Liver (tissue), 9 donors: ENCODE measurements around the gene GNB5. TPM values are rescaled to one million over a fixed set of nuclear protein-coding genes. Genes with fewer than 3 reads are reported as not detected.

Source experiments
- DNase-seq: peaks from one replicate; pipeline ENCODE4 v3.0.0-alpha.2; 2017; ENCODE audit warnings: low spot score
- H3K27ac ChIP-seq, 2 donors: one replicate each; pipeline ENCODE4 v1.7.0; 2013; ENCODE audit warnings: inconsistent platforms in 2 of 2, low read length in 2 of 2, control low read depth in 1 of 2, low read depth in 1 of 2, mild to moderate bottlenecking in 1 of 2
- H3K27me3 ChIP-seq, 4 donors: one replicate each; pipeline versions ENCODE4 v1.6.1 to v1.7.0; 2013; ENCODE audit warnings: low read length in 3 of 4, inconsistent platforms in 1 of 4, mild to moderate bottlenecking in 1 of 4, moderate library complexity in 1 of 4; ENCODE audit not compliant: control insufficient read depth in 4 of 4, insufficient read depth in 4 of 4
- H3K36me3 ChIP-seq, 4 donors: one replicate each; pipeline versions ENCODE4 v1.6.1 to v1.7.0; 2013; ENCODE audit warnings: low read length in 3 of 4, mild to moderate bottlenecking in 3 of 4, low read depth in 1 of 4, moderate library complexity in 1 of 4; ENCODE audit not compliant: control insufficient read depth in 4 of 4, insufficient read depth in 3 of 4
- H3K4me1 ChIP-seq, 4 donors: one replicate each; pipeline versions ENCODE4 v1.6.1 to v1.7.0; 2013; ENCODE audit warnings: low read length in 3 of 4, mild to moderate bottlenecking in 3 of 4, moderate library complexity in 1 of 4; ENCODE audit not compliant: control insufficient read depth in 4 of 4, insufficient read depth in 4 of 4
- H3K4me3 ChIP-seq, 3 donors: one replicate each; pipeline versions ENCODE4 v1.6.1 to v1.7.0; 2013; ENCODE audit warnings: low read length in 3 of 3, control low read depth in 1 of 3, low read depth in 1 of 3, mild to moderate bottlenecking in 1 of 3
- H3K9ac ChIP-seq, 2 donors: one replicate each; pipeline ENCODE4 v1.7.0; 2013; ENCODE audit warnings: low read length in 2 of 2, mild to moderate bottlenecking in 2 of 2, moderate library complexity in 2 of 2, control low read depth in 1 of 2, low read depth in 1 of 2
- H3K9me3 ChIP-seq, 4 donors: one replicate each; pipeline versions ENCODE4 v1.6.1 to v1.7.0; 2013; ENCODE audit warnings: low read length in 3 of 4; ENCODE audit not compliant: control insufficient read depth in 4 of 4
- EGR1 ChIP-seq, 2 donors: IDR thresholded peaks; 2 replicates each; pipeline ENCODE4 v1.6.1; 2016 to 2018; ENCODE audit warnings: antibody characterized with exemption in 2 of 2, low read depth in 2 of 2
- FOXA1 ChIP-seq: IDR thresholded peaks from 2 replicates; pipeline ENCODE4 v1.6.1; 2016; ENCODE audit warnings: antibody characterized with exemption
- FOXA2 ChIP-seq: IDR thresholded peaks from 2 replicates; pipeline ENCODE4 v1.6.1; 2016; ENCODE audit warnings: antibody characterized with exemption
- GABPA ChIP-seq, 2 donors: IDR thresholded peaks in 1 of 2; conservative IDR thresholded peaks in 1 of 2; 2 replicates each; pipeline ENCODE4 v1.6.1; 2016; ENCODE audit warnings: antibody characterized with exemption in 2 of 2, mild to moderate bottlenecking in 1 of 2, moderate library complexity in 1 of 2
- HNF4A ChIP-seq, 2 donors: conservative IDR thresholded peaks; 2 replicates each; pipeline ENCODE4 v1.6.1; 2016; ENCODE audit warnings: antibody characterized with exemption in 2 of 2, mild to moderate bottlenecking in 2 of 2
- HNF4G ChIP-seq: IDR thresholded peaks from 2 replicates; pipeline ENCODE4 v1.6.1; 2016; ENCODE audit warnings: antibody characterized with exemption
- JUND ChIP-seq, 2 donors: IDR thresholded peaks; 2 replicates each; pipeline ENCODE4 v1.6.1; 2016; ENCODE audit warnings: antibody characterized with exemption in 2 of 2
- NR2F2 ChIP-seq: IDR thresholded peaks from 2 replicates; pipeline ENCODE4 v1.6.1; 2016; ENCODE audit warnings: antibody characterized with exemption
- RAD21 ChIP-seq, 2 donors: IDR thresholded peaks; 2 replicates each; pipeline ENCODE4 v1.6.1; 2016; ENCODE audit warnings: antibody characterized with exemption in 2 of 2, mild to moderate bottlenecking in 2 of 2
- RXRA ChIP-seq, 2 donors: IDR thresholded peaks; 2 replicates each; pipeline ENCODE4 v1.6.1; 2017 to 2018; ENCODE audit warnings: antibody characterized with exemption in 2 of 2, mild to moderate bottlenecking in 1 of 2
- SP1 ChIP-seq: IDR thresholded peaks from 2 replicates; pipeline ENCODE4 v1.6.1; 2018; ENCODE audit warnings: antibody characterized with exemption, mild to moderate bottlenecking
- TAF1 ChIP-seq: conservative IDR thresholded peaks from 2 replicates; pipeline ENCODE4 v1.6.1; 2016; ENCODE audit warnings: antibody characterized with exemption, mild to moderate bottlenecking
- YY1 ChIP-seq: IDR thresholded peaks from 2 replicates; pipeline ENCODE4 v1.6.1; 2016; ENCODE audit warnings: antibody characterized with exemption, mild to moderate bottlenecking
- WGBS: extraction: QIAGEN DNeasy Blood & Tissue Kit; methylation state at CpG from one replicate; pipeline ENCODE4 v1.1.7; 2013; 5-methylcytosine and 5-hydroxymethylcytosine counted together
- polyA plus RNA-seq, 2 donors: library from polyadenylated mRNA; stranded (reverse) in 1 of 2; unstranded in 1 of 2; fragments of 200-250 nt in 1 of 2; fragments of >200 nt in 1 of 2; fragmentation: Nextera tagmentation in 1 of 2; extraction: Ambion mirVana in 1 of 2; gene quantifications; one replicate each; pipeline versions ENCODE4 v1.2.1 to v1.2.3, GENCODE V29; 2013 to 2015
- total RNA-seq, 2 donors: library from RNA; depleted of rRNA; stranded (reverse); fragments of >200 nt; gene quantifications; one replicate each; pipeline ENCODE4 v1.2.3, GENCODE V29; 2014
- TF ChIP-seq, protein P1 (sequence below): IDR thresholded peaks from 2 replicates; pipeline ENCODE4 v1.6.1; 2016; ENCODE audit warnings: antibody characterized with exemption
- TF ChIP-seq, protein P2 (sequence below): IDR thresholded peaks from 2 replicates; pipeline ENCODE4 v1.6.1; 2016; ENCODE audit warnings: antibody characterized with exemption
- TF ChIP-seq, protein P3 (sequence below): IDR thresholded peaks from 2 replicates; pipeline ENCODE4 v1.6.1; 2016; ENCODE audit warnings: antibody characterized with exemption, mild to moderate bottlenecking
- TF ChIP-seq, protein P4 (sequence below): fragments of 150-350 bp; IDR thresholded peaks from 2 replicates; pipeline ENCODE4 v1.5.1; 2017; ENCODE audit warnings: improper control_type of control experiment, low read depth, low read length; ENCODE audit not compliant: missing input control
- donor health status: healthy.
- donor health status: healthy.
- donor health status: healthy.
- donor health status: healthy.
- donor health status: healthy.

Gene GNB5
- total and polyA plus RNA-seq, 4 donors: 13.7 to 19.2 (median 15.7) TPM

DNA sequence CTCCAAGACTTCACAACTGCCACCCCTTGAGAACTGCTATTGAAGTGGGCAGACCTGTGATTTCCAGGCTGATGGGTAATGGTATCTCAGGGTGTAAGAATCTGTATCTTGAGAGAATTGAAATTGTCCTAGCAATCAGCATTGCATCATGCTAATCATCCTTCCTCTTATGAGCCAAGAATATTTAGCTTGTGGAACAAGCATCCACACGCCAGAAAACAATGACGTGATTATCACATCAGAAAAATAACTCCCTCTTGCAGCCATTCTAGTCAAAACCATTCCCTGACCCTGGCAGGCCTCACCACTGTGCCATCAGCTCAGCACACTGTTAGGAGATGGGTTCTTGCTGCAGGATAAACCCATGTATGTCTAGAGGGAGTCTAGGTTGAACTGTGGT, 85.3 kb downstream of the GNB5 start:
- no peak overlapping the region for H3K27ac ChIP-seq
- TF ChIP-seq RAD21 (IDR thresholded peaks at IDR 0.05) (no peak), NR2F2 (no peak), HNF4A (conservative IDR thresholded peaks at IDR 0.05) (no peak), YY1 (no peak), JUND (IDR thresholded peaks at IDR 0.05) (no peak), RXRA (IDR thresholded peaks at IDR 0.05) (no peak)
- TF ChIP-seq, protein P1, sequence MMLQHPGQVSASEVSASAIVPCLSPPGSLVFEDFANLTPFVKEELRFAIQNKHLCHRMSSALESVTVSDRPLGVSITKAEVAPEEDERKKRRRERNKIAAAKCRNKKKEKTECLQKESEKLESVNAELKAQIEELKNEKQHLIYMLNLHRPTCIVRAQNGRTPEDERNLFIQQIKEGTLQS: no peak
- TF ChIP-seq, protein P2, sequence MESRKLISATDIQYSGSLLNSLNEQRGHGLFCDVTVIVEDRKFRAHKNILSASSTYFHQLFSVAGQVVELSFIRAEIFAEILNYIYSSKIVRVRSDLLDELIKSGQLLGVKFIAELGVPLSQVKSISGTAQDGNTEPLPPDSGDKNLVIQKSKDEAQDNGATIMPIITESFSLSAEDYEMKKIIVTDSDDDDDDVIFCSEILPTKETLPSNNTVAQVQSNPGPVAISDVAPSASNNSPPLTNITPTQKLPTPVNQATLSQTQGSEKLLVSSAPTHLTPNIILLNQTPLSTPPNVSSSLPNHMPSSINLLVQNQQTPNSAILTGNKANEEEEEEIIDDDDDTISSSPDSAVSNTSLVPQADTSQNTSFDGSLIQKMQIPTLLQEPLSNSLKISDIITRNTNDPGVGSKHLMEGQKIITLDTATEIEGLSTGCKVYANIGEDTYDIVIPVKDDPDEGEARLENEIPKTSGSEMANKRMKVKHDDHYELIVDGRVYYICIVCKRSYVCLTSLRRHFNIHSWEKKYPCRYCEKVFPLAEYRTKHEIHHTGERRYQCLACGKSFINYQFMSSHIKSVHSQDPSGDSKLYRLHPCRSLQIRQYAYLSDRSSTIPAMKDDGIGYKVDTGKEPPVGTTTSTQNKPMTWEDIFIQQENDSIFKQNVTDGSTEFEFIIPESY: no peak

DNA sequence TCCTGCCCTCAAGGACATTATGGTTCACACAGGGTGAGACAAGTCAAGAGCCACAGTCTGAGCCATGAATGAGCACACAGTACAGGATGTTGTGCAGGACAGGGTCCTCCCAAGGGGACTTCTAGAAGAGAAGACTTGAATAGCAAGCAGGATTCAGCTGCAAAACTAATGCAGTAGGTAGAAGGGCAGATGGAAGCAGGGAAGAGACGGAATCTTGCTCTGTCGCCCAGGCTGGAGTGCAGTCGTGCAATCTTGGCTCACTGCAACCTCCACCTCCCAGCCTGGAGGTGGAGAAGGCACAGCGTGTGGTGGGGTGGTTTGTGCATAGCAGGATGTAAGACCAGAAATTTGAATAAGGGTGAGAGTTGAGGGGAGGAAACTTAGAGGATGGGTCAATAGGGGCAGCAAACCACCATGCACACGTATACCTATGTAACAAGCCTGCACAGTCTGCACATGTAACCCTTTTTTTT, 86.6 kb downstream of the GNB5 start:
- DNase-seq: no peak
- H3K4me1 ChIP-seq: no peaks in the 10 kb centered on the region
- no peaks in the 10 kb centered on the region for H3K36me3 ChIP-seq
- no peaks in the 10 kb centered on the region for H3K27me3 ChIP-seq
- H3K4me3 ChIP-seq: no peak overlapping the region
- TF ChIP-seq FOXA2 (no peak), HNF4A (conservative IDR thresholded peaks at IDR 0.05) (no peak), GABPA (IDR thresholded peaks at IDR 0.05 in 1 of 2, conservative IDR thresholded peaks at IDR 0.05 in 1 of 2) (no peak), RAD21 (IDR thresholded peaks at IDR 0.05) (no peak), JUND (IDR thresholded peaks at IDR 0.05) (no peak), FOXA1 (no peak), HNF4G (no peak), EGR1 (IDR thresholded peaks at IDR 0.05; ENCODE audit: low read depth in 2 of 2) (no peak), TAF1 (no peak), SP1 (no peak), RXRA (IDR thresholded peaks at IDR 0.05) (no peak)
- TF ChIP-seq, protein P2: no peak
- TF ChIP-seq, protein P3, sequence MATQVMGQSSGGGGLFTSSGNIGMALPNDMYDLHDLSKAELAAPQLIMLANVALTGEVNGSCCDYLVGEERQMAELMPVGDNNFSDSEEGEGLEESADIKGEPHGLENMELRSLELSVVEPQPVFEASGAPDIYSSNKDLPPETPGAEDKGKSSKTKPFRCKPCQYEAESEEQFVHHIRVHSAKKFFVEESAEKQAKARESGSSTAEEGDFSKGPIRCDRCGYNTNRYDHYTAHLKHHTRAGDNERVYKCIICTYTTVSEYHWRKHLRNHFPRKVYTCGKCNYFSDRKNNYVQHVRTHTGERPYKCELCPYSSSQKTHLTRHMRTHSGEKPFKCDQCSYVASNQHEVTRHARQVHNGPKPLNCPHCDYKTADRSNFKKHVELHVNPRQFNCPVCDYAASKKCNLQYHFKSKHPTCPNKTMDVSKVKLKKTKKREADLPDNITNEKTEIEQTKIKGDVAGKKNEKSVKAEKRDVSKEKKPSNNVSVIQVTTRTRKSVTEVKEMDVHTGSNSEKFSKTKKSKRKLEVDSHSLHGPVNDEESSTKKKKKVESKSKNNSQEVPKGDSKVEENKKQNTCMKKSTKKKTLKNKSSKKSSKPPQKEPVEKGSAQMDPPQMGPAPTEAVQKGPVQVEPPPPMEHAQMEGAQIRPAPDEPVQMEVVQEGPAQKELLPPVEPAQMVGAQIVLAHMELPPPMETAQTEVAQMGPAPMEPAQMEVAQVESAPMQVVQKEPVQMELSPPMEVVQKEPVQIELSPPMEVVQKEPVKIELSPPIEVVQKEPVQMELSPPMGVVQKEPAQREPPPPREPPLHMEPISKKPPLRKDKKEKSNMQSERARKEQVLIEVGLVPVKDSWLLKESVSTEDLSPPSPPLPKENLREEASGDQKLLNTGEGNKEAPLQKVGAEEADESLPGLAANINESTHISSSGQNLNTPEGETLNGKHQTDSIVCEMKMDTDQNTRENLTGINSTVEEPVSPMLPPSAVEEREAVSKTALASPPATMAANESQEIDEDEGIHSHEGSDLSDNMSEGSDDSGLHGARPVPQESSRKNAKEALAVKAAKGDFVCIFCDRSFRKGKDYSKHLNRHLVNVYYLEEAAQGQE: no peak
- TF ChIP-seq, protein P4, sequence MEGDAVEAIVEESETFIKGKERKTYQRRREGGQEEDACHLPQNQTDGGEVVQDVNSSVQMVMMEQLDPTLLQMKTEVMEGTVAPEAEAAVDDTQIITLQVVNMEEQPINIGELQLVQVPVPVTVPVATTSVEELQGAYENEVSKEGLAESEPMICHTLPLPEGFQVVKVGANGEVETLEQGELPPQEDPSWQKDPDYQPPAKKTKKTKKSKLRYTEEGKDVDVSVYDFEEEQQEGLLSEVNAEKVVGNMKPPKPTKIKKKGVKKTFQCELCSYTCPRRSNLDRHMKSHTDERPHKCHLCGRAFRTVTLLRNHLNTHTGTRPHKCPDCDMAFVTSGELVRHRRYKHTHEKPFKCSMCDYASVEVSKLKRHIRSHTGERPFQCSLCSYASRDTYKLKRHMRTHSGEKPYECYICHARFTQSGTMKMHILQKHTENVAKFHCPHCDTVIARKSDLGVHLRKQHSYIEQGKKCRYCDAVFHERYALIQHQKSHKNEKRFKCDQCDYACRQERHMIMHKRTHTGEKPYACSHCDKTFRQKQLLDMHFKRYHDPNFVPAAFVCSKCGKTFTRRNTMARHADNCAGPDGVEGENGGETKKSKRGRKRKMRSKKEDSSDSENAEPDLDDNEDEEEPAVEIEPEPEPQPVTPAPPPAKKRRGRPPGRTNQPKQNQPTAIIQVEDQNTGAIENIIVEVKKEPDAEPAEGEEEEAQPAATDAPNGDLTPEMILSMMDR: no peak
- TF ChIP-seq, protein P1: no peak
- no peak overlapping the region for H3K9ac ChIP-seq
- no peak overlapping the region for H3K27ac ChIP-seq
- H3K9me3 ChIP-seq: no peaks in the 10 kb centered on the region
- 94% methylated on average over 5 of the region's 5 CpGs for WGBS

More for the DNA sequence above, 85.3 kb downstream of the GNB5 start:
- WGBS: 90% methylated on average over 2 of the region's 2 CpGs
- no peak for DNase-seq
- no peak overlapping the region for H3K4me3 ChIP-seq
- no peak overlapping the region for H3K9ac ChIP-seq
- no peaks in the 10 kb centered on the region for H3K36me3 ChIP-seq
- H3K9me3 ChIP-seq: no peaks in the 10 kb centered on the region
- H3K27me3 ChIP-seq: no peaks in the 10 kb centered on the region
- H3K4me1 ChIP-seq: no peaks in the 10 kb centered on the region
